Measurements from ENCODE around the gene PDIA5.

DNA sequence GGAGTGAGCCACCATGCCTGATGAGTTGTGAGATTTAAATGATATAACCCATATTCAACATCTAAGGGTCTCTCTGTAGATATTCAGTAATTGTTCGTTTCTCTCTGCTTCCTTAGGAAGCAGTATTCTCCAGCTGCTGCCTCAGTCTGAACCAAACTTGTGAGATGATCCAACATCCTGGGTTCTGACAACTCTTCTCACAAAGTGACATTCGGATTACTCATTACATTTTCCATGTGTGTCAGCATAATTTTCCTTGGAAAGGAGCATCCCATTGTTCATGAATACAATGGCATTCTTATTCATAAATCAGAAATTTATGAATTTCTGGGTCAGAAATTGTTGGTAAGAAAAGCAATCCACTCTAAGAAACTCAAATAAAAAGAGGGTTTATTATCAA is 119.9 kb downstream of the PDIA5 start:
- TF ChIP-seq, protein P1, sequence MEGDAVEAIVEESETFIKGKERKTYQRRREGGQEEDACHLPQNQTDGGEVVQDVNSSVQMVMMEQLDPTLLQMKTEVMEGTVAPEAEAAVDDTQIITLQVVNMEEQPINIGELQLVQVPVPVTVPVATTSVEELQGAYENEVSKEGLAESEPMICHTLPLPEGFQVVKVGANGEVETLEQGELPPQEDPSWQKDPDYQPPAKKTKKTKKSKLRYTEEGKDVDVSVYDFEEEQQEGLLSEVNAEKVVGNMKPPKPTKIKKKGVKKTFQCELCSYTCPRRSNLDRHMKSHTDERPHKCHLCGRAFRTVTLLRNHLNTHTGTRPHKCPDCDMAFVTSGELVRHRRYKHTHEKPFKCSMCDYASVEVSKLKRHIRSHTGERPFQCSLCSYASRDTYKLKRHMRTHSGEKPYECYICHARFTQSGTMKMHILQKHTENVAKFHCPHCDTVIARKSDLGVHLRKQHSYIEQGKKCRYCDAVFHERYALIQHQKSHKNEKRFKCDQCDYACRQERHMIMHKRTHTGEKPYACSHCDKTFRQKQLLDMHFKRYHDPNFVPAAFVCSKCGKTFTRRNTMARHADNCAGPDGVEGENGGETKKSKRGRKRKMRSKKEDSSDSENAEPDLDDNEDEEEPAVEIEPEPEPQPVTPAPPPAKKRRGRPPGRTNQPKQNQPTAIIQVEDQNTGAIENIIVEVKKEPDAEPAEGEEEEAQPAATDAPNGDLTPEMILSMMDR (IDR thresholded peaks at IDR 0.05; ENCODE audit: insufficient read depth, low read length) = no peak
- no peak for TF ChIP-seq GABPA (IDR thresholded peaks at IDR 0.05; ENCODE audit: low read depth)
- TF ChIP-seq POLR2AphosphoS5 (IDR thresholded peaks at IDR 0.05; ENCODE audit: low read depth) = no peak
- no peak for TF ChIP-seq SPI1 (IDR thresholded peaks at IDR 0.05; ENCODE audit: borderline replicate concordance, low read depth)
- no peak for TF ChIP-seq REST (IDR thresholded peaks at IDR 0.05; ENCODE audit: insufficient replicate concordance, low read depth)
